ENCODE measurements around the gene DLG2. TPM values are rescaled to one million over a fixed set of nuclear protein-coding genes. Genes with fewer than 3 reads are reported as not detected.

DLG2 gene
- total RNA-seq, 1 donor from 2014 or later, result 0.43 TPM

GRCh38 chr11:84890676-84891075, 736.5 kb downstream of the DLG2 start:
- DNase-seq (ENCODE audit: low spot score in 2 of 2), result no peak
- H3K4me1 ChIP-seq, result no peaks in the 10 kb centered on the region
- intact Hi-C loops (cut with DNase I), result no loop called here
- no peak for TF ChIP-seq CTCF (IDR thresholded peaks at IDR 0.05)
- no peaks in the 10 kb centered on the region for H3K36me3 ChIP-seq
- no peak overlapping the region for H3K4me3 ChIP-seq
- no peaks in the 10 kb centered on the region for H3K27me3 ChIP-seq
- no peak overlapping the region for H3K27ac ChIP-seq
- no peaks in the 10 kb centered on the region for H3K9me3 ChIP-seq

GRCh38 chr11:84889556-84889955, 737.6 kb downstream of the DLG2 start:
- intact Hi-C loops (cut with DNase I), result no loop called here
- H3K27me3 ChIP-seq, result no peaks in the 10 kb centered on the region
- no peaks in the 10 kb centered on the region for H3K4me1 ChIP-seq
- H3K4me3 ChIP-seq, result no peak overlapping the region
- H3K9me3 ChIP-seq, result no peaks in the 10 kb centered on the region
- no peak overlapping the region for H3K27ac ChIP-seq
- no peak for TF ChIP-seq CTCF (IDR thresholded peaks at IDR 0.05)
- DNase-seq (ENCODE audit: low spot score in 2 of 2), result no peak
- H3K36me3 ChIP-seq, result no peaks in the 10 kb centered on the region

DNA sequence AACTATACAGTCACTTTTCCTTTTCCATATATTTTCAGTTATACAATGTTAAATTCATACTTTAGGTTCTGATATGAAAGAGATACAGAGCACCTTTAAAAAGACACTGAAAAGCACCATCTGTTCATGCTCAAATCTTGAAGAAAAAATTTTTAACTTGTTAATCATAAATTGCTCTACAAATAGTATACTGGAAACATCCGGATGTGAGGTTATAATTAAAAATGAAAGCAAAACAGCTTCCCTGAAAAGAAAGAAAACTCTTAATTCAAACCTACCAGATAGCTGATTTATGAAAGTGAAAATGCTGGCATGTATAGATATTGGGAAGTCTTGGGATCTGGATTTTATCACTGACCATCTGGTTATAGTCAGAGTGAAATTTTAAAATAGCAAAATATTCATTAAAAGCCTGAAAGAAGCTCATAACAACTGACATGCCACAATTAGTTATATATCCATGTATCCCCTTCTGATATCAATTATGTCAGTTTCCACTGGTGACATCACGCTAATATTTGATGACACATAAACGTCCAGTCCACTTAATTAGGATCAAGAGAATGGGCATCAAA, 740.0 kb downstream of the DLG2 start:
- intact Hi-C loops (cut with DNase I), result no loop called here
- no peak overlapping the region for H3K27ac ChIP-seq
- no peak overlapping the region for H3K4me3 ChIP-seq
- TF ChIP-seq CTCF (IDR thresholded peaks at IDR 0.05), result no peak
- no peaks in the 10 kb centered on the region for H3K4me1 ChIP-seq
- DNase-seq (ENCODE audit: low spot score in 2 of 2), result no peak
- no peaks in the 10 kb centered on the region for H3K9me3 ChIP-seq
- no peaks in the 10 kb centered on the region for H3K36me3 ChIP-seq
- H3K27me3 ChIP-seq, result no peaks in the 10 kb centered on the region

GRCh38 chr11:84886344-84886743, 740.8 kb downstream of the DLG2 start:
- intact Hi-C loops (cut with DNase I), result no loop called here

DNA sequence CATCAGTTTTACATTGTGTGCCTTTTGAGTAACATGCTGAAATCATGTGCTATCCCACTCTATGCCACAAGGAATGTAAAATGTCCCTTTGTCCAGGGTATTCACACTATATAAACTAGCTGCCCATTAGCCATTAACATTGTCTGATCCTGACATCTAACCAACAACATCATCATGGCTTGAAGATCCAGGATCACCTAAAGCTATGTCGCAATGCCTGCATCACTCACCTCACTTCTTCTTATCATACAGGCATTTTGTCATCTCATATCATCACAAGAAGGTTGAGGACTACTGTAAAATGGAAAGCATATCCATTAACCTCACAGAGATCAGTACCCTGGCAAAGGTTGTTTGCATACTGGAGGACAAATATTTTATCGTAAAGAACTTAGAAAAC, 742.3 kb downstream of the DLG2 start:
- Histone ChIP-seq H3K9me3 (no peaks in the 10 kb centered on the region), H3K27me3 (no peaks in the 10 kb centered on the region), H3K36me3 (no peaks in the 10 kb centered on the region), H3K4me1 (no peaks in the 10 kb centered on the region), H3K27ac (no peak overlapping the region), H3K4me3 (no peak overlapping the region)
- no peak for DNase-seq (ENCODE audit: low spot score in 2 of 2)
- no peak for TF ChIP-seq CTCF (IDR thresholded peaks at IDR 0.05)
- intact Hi-C loops (cut with DNase I), result no loop called here

More at GRCh38 chr11:84886344-84886743, 740.8 kb downstream of the DLG2 start:
- Histone ChIP-seq H3K4me3 (no peak overlapping the region), H3K27me3 (no peaks in the 10 kb centered on the region), H3K36me3 (no peaks in the 10 kb centered on the region), H3K9me3 (no peaks in the 10 kb centered on the region), H3K27ac (no peak overlapping the region), H3K4me1 (no peaks in the 10 kb centered on the region)
- DNase-seq (ENCODE audit: low spot score in 2 of 2), result no peak
- no peak for TF ChIP-seq CTCF (IDR thresholded peaks at IDR 0.05)

- no peak for TF ChIP-seq CTCF (IDR thresholded peaks at IDR 0.05)
Observed at GRCh38 chr11:84882056-84882455, 745.1 kb downstream of the DLG2 start.

More at GRCh38 chr11:84882056-84882455, 745.1 kb downstream of the DLG2 start:
- no peaks in the 10 kb centered on the region for H3K36me3 ChIP-seq
- H3K27me3 ChIP-seq, result no peaks in the 10 kb centered on the region
- H3K4me3 ChIP-seq, result no peak overlapping the region
- intact Hi-C loops (cut with DNase I), result no loop called here
- no peak overlapping the region for H3K27ac ChIP-seq
- H3K9me3 ChIP-seq, result peaks cover 0 to under 1% of the 10 kb centered on the region in 2 donors
- no peak for DNase-seq (ENCODE audit: low spot score in 2 of 2)
- H3K4me1 ChIP-seq, result no peaks in the 10 kb centered on the region
